ENCODE measurements around the gene PGM5. TPM values are rescaled to one million over a fixed set of nuclear protein-coding genes. Genes with fewer than 3 reads are reported as not detected.

PGM5 gene
- total RNA-seq, 1 donor from 2014 or later: 2.2 TPM

- no peak for DNase-seq (ENCODE audit: low read depth)
Measured at GRCh38 chr9:68577774-68578591, 221.6 kb downstream of the PGM5 start.

Other genes with a start within 250 kb of the PGM5 start
- gene ZNG1C, start 114.6 kb upstream of the PGM5 start, total RNA-seq: 16.1 and 21.3 TPM in 2 replicates
- not detected in 2 replicates for gene FOXD4L3, start 53.7 kb upstream of the PGM5 start, total RNA-seq
- not detected in 2 replicates for gene TMEM252, start 184.3 kb downstream of the PGM5 start, total RNA-seq